ENCODE data around the gene MAPK14. TPM values are rescaled to one million over a fixed set of nuclear protein-coding genes. Genes with fewer than 3 reads are reported as not detected.
"Not testable (repeated sequence)": the region's sequence is repeated elsewhere in the genome, so short reads cannot be mapped to it uniquely, and the experiment has no call there.

The MAPK14 gene
- polyA plus RNA-seq, 2 of the 4 experiments (the other 2 are of a cell fraction), result 19.4 to 36.7 TPM

DNA sequence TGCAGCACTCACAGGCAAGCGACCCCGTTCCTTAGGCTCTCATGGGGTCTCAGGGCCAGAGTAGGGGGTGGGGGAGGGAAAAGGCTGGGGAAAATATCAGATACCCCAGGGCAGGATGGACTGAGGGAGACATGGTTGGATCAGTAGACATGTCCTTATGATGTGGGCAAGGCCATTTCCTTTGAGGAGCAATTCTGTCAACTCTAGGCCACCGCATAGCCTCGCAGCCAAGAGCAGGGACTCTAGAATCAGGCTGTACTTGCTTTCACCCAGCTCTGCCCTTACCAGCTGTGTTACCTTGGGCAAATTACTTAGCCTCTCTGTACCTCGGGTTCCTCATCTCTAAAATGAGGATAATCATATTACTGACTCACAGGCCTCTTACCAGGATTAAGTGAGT lies 100.5 kb downstream of the MAPK14 start:
- ATAC-seq (no peak), DNase-seq (ENCODE audit: low read depth in 1 of 2, low spot score in 1 of 2) (no peak), FAIRE-seq (no peak)
- TF ChIP-seq, protein P1, sequence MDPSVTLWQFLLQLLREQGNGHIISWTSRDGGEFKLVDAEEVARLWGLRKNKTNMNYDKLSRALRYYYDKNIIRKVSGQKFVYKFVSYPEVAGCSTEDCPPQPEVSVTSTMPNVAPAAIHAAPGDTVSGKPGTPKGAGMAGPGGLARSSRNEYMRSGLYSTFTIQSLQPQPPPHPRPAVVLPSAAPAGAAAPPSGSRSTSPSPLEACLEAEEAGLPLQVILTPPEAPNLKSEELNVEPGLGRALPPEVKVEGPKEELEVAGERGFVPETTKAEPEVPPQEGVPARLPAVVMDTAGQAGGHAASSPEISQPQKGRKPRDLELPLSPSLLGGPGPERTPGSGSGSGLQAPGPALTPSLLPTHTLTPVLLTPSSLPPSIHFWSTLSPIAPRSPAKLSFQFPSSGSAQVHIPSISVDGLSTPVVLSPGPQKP (IDR thresholded peaks at IDR 0.05; ENCODE audit: low read depth, low read length), result no peak
- TF ChIP-seq, protein P2, sequence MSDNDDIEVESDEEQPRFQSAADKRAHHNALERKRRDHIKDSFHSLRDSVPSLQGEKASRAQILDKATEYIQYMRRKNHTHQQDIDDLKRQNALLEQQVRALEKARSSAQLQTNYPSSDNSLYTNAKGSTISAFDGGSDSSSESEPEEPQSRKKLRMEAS (IDR thresholded peaks at IDR 0.05), result no peak
- no peak for TF ChIP-seq RCOR1 (IDR thresholded peaks at IDR 0.05; ENCODE audit: low read depth, low read length)
- no peak for TF ChIP-seq RNF2 (IDR thresholded peaks at IDR 0.05; ENCODE audit: borderline replicate concordance, low read depth)
- TF ChIP-seq SMC3 (IDR thresholded peaks at IDR 0.05), result no peak
- TF ChIP-seq SREBF2 (IDR thresholded peaks at IDR 0.05), result no peak
- TF ChIP-seq POLR2AphosphoS2 (conservative IDR thresholded peaks at IDR 0.05; ENCODE audit: low read length), result no peak
- no peak for TF ChIP-seq EHMT2 (IDR thresholded peaks at IDR 0.05; ENCODE audit: low read depth)
- no peak for TF ChIP-seq KDM1A (IDR thresholded peaks at IDR 0.05; ENCODE audit: low read depth)
- TF ChIP-seq, protein P3, sequence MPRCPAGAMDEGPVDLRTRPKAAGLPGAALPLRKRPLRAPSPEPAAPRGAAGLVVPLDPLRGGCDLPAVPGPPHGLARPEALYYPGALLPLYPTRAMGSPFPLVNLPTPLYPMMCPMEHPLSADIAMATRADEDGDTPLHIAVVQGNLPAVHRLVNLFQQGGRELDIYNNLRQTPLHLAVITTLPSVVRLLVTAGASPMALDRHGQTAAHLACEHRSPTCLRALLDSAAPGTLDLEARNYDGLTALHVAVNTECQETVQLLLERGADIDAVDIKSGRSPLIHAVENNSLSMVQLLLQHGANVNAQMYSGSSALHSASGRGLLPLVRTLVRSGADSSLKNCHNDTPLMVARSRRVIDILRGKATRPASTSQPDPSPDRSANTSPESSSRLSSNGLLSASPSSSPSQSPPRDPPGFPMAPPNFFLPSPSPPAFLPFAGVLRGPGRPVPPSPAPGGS (IDR thresholded peaks at IDR 0.05), result no peak
- no peak for TF ChIP-seq JUNB (IDR thresholded peaks at IDR 0.05)
- TF ChIP-seq CBX2 (IDR thresholded peaks at IDR 0.05; ENCODE audit: borderline replicate concordance, low read depth), result no peak
- TF ChIP-seq CHD4 (IDR thresholded peaks at IDR 0.05; ENCODE audit: borderline replicate concordance), result no peak
- TF ChIP-seq CEBPB (IDR thresholded peaks at IDR 0.05), result no peak
- no peak for TF ChIP-seq HEYL (CRISPR knock-in tag; IDR thresholded peaks at IDR 0.05)
- peak overlapping the region; percentile 10; the same call in 1 of the 3 replicates for H3K4me2 ChIP-seq
- no peak overlapping the region for H3K4me3 ChIP-seq
- H3K27ac ChIP-seq, result peak overlapping the region; percentile 27 to 82; a peak in 4 of 6 replicates
- POLR2A ChIA-PET, result interaction anchor here (1.8 kb wide), 1 partner anchor 69 kb away, joined by 5 read pairs; the partner anchor contains the start of gene BRPF3
- H3K4me1 ChIP-seq, result peaks cover 19% of the 10 kb centered on the region
- 72% methylated on average over 3 of the region's 5 CpGs for WGBS (ENCODE audit: missing lambda C conversion rate)
- no peaks in the 10 kb centered on the region for H3K9me3 ChIP-seq
- CTCF ChIA-PET, result interaction anchor here (1.2 kb wide), 1 partner anchor 233 kb away, joined by 3 read pairs; no protein-coding TSS in a partner anchor

DNA sequence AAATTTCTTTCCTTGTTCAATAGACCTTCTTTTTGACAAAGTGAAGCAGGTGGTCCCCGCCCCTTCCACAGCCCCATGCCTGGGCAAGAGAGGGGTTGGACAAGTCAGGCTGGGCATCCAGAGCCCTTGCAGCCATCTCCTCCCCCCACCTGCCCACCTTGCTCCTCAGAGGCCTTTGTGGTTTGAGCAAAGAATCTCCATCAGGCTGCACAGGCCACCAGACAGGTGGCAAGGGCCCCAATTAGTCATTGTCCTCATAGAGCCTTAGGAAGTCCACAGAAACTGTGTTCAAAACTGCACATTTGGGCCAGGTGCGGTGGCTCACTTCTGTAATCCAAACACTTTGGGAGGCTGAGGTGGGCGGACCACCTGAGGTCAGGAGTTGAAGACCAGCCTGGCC lies 101.2 kb downstream of the MAPK14 start:
- H3K4me1 ChIP-seq, result peaks cover 19% of the 10 kb centered on the region
- no peak for TF ChIP-seq EHMT2 (IDR thresholded peaks at IDR 0.05; ENCODE audit: low read depth)
- TF ChIP-seq ZNF302 (CRISPR knock-in tag; IDR thresholded peaks at IDR 0.05), result no peak
- no peak for TF ChIP-seq RARB (CRISPR knock-in tag; IDR thresholded peaks at IDR 0.05)
- TF ChIP-seq NPAS2 (CRISPR knock-in tag; IDR thresholded peaks at IDR 0.05; ENCODE audit: borderline replicate concordance), result no peak
- TF ChIP-seq CBX8 (IDR thresholded peaks at IDR 0.05), result no peak
- TF ChIP-seq EP300 (IDR thresholded peaks at IDR 0.05), result no peak
- TF ChIP-seq USF2 (IDR thresholded peaks at IDR 0.05), result no peak
- no peak for TF ChIP-seq SMC3 (IDR thresholded peaks at IDR 0.05)
- TF ChIP-seq JUN (IDR thresholded peaks at IDR 0.05), result no peak
- TF ChIP-seq HOXB5 (CRISPR knock-in tag; IDR thresholded peaks at IDR 0.05), result no peak
- TF ChIP-seq ZSCAN20 (CRISPR knock-in tag; IDR thresholded peaks at IDR 0.05), result no peak
- TF ChIP-seq, protein P4, sequence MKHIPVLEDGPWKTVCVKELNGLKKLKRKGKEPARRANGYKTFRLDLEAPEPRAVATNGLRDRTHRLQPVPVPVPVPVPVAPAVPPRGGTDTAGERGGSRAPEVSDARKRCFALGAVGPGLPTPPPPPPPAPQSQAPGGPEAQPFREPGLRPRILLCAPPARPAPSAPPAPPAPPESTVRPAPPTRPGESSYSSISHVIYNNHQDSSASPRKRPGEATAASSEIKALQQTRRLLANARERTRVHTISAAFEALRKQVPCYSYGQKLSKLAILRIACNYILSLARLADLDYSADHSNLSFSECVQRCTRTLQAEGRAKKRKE (CRISPR knock-in tag; IDR thresholded peaks at IDR 0.05; ENCODE audit: low read depth), result no peak
- no peak for TF ChIP-seq TP53 (CRISPR knock-in tag; IDR thresholded peaks at IDR 0.05)
- TF ChIP-seq BHLHE40 (IDR thresholded peaks at IDR 0.05; ENCODE audit: low read depth, low read length), result no peak
- H3K9me3 ChIP-seq, result no peaks in the 10 kb centered on the region
- FAIRE-seq (no peak), ATAC-seq (no peak), DNase-seq (ENCODE audit: low read depth in 1 of 2, low spot score in 1 of 2) (no peak)
- POLR2A ChIA-PET, result no interaction called here
- H3K4me3 ChIP-seq, result no peak overlapping the region
- no peak overlapping the region for H3K4me2 ChIP-seq
- CTCF ChIA-PET, result interaction anchor here (0.6 to 1.2 kb wide), 2 partner anchors 161 to 232 kb away, joined by 3 read pairs; no protein-coding TSS in a partner anchor
- 100% methylated on average over 1 of the region's 3 CpGs for WGBS (ENCODE audit: missing lambda C conversion rate)
- H3K27ac ChIP-seq, result peak overlapping the region in 1 of 2 experiments; percentile 82; a peak in 1 of 6 replicates

- H3K4me1 ChIP-seq, result peaks cover 19% of the 10 kb centered on the region
- CTCF ChIA-PET, result interaction anchor here (0.6 kb wide), 2 partner anchors 18 to 64 kb away, joined by 3 read pairs; no protein-coding TSS in a partner anchor
- H3K4me3 ChIP-seq; H3K4me2 ChIP-seq; ATAC-seq; H3K27ac ChIP-seq; H3K9me3 ChIP-seq; DNase-seq (ENCODE audit: low read depth in 1 of 2, low spot score in 1 of 2); FAIRE-seq; POLR2A ChIA-PET: not testable (repeated sequence)
- WGBS (ENCODE audit: missing lambda C conversion rate), result 89% methylated on average over 16 of the region's 16 CpGs
These were observed 101.7 kb downstream of the MAPK14 start for GRCh38 chr6:36129334-36129733.
